SKM-1 treated with dmso at 0.1 percent for 144 hours (cell line): ENCODE data around the gene CRACR2B.

Experiments used
- DNase-seq: peaks from one replicate; lab custom pipeline; 2025; ENCODE audit not compliant: unreplicated experiment; lab: John Stamatoyannopoulos, UW

The CRACR2B gene

DNA sequence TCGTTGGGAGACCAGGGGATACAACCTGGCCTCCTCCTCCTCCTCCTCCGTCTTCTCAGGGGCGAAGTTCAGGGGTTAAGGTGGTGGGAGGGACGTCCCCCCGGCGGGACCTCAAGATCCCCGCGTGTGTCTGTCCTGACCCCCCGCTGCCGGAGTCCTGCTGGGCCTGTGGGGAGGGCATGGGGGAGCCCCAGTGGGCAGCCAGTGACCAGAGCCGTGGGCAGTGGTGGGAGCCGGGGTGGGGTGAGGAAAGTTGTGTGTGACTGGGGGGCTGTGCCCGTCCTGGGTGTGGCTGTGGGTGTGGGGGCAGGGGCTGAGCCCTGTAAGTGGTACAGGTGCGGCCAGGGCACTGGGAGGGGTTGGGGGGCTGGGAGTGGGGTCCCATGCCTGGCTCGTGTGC is 25.0 kb downstream of the CRACR2B start:
- no peak for DNase-seq

DNA sequence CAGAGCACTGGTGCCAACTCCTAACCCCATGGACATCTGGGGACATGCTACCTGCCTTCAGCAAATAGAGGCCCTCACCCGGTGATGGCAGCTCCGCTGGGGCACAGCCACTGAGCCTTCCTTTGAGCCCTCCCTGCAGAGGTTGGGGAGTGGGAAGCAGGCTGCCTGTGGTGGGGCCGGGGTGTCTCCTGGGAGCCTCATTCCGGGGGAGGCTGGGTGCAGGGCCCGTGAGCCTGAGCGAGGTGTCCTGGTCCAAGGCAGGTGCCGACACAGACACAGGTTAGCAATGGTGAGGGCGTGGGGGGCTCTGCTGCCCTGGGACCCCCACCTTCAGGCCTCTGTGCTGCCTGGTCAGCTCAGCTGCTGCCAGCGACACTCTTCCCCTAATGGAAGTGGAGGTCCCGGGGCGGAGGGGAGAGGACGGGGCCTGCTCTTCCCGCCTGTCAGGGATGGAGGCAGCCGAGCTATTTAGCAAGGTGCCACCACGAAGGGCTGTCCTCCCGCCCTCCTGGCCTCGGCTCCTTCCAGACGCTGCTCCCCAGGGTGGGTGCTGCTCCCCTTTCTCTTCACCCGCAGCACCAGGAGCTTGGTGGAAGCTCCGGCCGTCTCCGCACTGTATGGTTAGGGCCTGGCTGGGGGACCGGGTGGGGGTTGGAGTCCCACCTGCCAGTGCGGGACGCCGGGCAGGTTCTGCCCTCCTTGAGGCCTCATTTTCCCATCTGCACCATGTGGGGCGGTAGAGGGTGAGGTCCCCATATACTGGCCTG is 26.1 kb downstream of the CRACR2B start:
- DNase-seq = no peak

DNA sequence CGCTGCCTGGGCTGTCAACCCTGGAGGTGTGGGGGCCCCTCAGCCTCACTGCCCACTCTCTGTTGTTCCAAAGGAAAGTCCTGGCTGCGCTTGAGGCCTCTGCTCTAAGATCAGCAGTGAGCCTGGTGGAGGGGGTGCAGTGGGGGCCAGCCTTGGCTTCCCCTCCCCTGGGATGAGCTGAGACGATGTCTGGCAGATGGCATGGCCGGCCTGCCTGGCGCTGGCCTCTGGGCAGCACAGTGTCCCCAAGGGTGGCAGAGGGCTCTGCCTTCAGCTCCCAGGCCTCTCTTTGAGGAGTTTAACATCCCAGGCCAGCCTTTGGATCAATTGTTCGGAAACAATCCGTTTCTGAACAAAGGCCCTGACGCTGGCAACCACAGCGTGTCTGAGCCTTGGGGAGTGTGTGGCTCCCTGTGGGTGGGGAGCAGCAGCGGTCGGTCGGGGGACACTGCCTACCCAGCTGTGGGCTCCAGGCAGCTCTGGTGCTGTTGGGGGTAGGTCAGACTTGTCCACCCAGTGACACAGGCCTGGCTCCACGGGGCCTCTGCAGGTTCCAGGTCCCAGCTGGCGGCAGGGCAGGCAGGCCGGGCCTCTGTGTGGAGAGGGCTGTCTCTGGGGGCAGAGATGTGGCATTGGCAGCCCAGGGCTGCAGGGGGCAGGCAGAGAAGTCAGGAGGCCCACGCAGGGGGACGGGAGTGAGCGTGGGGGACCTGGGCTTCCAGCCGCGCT is 27.0 kb downstream of the CRACR2B start:
- no peak for DNase-seq

DNA sequence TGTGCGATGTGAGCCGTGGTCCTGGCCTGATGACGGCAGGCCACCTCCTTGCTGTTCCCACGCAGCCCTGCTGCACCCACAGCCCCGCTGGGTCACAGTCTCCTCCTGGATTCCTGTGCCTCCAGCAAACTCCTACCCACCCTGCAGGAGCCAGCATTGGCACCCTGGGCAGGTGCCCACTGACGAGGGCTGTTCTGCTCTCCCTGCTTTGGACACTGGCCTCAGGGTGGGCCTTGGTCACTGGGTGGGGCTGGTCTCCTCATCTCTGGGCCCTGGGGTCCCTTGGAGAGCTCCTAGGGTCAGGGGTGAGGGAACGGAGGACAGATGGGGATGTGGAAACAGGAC is 27.6 kb downstream of the CRACR2B start:
- no peak for DNase-seq

DNA sequence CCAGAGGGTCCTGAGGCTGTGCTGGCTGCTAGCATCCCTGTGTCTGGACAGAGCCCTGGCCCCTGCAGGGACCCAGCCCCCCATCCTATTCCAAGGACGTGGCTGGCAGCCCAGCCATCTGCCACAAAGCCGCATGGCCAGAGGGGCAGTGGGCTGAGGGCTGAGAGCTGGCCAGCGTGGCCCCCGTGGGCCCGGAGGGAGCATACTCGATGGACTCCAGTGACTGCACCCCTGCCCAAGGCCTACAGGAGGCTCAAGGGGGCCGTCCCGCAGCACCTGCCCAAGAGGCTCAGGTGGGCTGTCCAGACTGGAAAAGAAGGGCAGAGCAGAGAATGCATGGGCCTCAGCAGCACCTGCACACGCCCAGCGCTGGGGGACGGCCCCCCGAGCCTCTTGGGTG is 28.1 kb downstream of the CRACR2B start:
- DNase-seq = no peak

DNA sequence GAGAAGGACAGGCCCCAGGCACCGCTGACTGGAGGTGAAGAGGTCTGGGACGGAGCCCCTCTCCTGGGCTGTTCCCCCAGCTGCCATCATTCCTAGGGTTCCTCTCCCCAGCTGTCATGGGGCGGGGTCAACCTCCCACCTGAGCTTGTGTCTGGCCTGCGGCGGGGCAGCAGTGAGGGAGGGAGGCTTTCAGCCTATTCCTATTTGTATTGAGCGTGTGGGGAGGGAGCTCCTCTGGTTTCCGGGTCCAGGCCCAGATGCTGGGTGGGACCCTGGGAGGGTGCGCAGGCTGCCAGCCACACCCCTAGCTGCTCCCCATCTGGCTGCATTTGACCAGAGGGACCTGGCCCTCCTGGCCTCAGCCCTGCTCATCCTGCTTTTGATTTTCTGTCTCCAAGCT is 28.7 kb downstream of the CRACR2B start:
- DNase-seq = no peak

DNA sequence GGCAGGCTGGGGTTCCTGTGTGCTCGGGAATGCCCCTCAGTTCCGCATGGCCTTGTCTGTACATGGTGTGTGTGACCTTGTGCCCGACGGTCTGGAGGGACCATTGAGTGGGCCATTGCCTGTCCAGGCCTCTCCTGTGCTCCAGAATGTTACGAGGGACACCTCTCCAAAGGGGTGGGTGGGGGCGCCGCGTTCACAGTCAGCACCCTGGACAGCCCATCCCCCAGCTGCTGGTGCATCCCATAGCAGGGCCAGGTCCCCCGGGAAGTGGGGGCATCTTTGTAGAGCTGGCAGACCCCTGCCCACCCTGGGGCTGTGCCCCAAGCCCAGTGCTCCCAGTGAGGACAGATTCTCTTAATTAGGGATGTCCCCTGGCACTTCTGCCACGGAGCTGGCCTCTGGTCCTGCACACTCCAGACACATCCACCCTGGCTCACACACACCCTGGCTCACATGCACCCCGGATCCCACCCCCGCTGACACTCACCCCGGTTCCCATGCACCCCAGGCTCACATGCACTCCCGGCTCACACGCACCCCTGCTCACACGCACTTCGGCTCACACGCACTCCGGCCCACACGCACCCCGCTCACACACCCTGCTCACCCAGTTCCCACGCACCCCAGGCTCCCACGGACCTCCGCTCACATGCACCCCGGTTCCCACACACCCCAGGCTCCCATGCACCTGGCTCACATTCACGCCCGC is 30.5 kb downstream of the CRACR2B start:
- no peak for DNase-seq

DNA sequence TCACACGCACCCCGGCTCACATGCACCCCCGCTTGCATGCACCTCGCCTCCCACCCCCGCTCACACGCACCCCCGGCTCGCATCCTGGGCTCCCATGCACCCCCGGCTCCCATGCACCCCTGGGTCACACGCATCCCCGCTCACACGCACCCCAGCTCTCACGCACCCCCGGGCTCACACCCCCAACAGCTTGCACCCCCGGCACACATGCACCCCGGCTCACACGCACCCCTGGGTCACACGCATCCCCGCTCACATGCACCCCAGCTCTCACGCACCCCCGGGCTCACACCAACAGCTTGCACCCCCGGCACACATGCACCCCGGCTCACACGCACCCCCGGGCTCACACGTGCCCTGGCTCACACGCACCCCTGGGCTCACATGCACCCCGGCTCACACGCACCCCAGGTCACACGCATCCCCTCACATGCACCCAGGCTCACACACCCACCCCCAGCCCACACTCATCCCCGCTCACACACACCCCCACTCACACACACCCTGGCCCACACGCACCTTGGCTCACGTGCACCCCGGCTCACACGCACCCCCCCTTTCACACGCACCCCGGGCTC is 31.1 kb downstream of the CRACR2B start:
- DNase-seq = no peak

DNA sequence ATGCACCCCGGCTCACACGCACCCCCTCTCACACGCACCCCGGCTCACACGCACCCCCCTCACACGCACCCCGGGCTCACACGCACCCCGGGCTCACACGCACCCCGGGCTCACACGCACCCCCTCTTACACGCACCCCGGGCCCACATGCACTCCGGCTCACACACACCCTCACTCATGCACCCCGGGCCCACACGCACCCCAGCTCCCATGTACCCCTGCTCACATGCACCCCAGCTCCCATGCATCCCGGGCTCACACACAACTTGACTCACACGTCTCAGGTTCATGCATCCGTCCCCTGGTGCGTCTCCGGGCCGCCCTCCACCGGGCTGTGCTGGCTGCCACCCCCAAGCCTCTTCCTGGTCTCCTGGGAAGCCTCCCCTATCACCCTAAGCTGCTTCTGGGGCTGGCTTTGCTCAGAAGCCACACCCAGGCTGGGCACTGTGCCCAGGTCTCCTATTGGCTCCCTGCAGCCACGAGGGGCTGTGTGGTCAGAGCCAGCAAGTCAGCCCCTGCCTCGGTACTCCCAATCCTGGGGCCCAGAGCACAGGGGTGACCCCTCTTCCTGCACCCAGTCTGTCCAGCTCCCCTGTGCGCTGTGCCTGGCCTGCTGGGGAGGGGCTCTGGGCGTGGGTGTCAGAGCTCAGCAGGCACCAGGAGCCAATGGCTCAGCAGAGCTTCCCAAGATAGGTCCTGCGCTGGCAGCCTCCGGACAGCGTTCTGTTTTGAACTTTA is 31.8 kb downstream of the CRACR2B start:
- DNase-seq = no peak

DNA sequence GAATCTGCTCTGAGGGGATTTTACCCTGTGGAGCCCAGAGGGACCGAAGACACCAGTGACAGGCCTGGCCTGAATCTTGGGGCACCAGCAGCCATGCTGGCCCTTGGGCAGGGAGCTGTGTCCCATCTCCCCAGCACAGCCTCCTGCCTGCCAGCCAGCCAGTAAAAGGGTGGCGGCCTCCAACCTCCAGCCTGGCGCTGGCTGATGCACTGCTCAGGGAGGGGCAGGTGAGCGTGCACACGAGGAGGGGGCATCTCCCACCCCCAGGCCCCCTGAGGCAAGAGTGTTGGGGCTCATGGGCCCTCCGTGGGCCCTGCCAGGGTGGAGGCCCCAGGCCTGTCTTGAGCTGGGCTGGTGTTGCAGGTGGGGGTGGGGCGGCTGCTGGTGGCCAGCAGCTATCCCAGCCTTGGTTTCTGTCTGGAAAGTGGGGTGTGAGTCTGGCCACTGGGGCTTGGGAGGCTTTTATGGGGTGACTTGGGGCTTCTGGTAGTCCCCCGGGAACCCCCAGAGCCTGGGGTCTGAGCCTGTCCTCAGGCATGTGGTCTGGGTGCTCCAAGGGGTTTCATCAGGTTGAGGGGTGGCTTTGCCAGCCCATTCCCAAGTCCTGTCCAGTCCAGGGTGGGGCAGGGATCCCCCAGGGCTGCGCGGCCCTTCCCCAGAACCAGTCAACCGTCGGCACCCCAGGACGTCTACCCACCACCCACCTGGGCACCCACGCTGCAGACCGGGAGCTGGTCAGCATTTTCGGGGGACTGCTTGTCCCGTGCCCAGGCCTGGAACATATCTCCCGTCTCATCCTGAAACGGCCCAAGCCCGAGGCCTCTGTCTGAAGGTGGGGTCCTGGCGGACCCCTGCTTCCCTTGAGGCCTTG is 32.8 kb downstream of the CRACR2B start:
- DNase-seq = no peak

DNA sequence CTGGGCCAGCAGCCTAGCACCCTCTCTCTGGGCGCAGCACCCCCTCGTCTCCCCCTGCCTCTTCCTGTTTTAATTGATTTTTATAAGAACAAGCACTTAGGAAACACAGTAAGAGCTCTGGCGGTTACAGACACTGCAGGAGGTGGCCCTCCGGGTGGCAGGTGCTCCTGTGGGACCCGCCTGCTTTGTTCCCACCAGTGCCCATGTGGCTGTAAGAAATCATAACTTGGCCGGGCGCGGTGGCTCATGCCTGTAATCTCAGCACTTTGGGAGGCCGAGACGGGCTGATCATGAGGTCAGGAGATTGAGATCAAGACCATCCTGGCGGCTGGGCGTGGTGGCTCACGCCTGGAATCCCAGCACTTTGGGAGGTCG is 33.4 kb downstream of the CRACR2B start:
- no peak for DNase-seq

DNA sequence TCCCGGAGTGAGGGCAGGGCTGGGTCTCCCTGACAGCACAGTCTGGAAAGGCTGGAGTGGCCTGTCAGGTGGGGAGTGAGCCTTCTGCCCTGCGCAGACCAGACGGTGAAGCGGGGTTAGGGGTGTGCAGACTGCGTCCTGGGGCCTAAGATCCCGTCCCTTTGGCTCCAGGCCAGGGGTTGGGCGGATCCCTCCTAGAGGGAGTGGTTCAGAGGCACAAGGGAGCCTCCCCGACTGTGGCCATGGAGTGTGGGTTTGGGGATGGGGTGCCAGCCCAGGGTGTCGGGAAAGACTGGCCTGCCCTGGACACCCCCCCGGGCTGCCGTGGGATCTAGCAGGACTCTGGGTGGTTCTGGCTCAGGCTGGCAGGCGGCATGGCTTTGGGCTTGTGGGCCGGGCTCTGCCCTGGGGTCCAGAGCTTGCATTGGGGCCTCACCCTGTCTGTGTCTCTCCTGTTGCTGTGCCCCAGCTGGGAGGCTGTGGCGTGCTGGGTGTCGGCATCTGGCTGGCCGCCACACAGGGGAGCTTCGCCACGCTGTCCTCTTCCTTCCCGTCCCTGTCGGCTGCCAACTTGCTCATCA is 34.5 kb downstream of the CRACR2B start:
- DNase-seq = no peak

DNA sequence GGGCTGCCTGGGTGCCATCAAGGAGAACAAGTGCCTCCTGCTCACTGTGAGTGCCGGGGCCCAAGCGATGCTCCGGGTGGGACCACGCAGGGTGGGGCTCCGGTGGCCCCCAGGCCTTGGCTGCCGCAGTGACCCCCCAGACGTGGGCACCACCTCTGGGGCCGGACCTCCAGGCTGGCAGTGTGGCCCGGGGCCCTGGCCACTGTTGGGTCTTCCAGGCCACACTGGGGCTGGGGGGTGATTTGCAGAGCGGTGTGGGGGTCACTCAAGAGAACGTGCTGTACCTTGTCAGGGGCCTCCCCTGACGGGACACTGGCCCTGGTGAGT is 34.9 kb downstream of the CRACR2B start:
- no peak for DNase-seq

DNA sequence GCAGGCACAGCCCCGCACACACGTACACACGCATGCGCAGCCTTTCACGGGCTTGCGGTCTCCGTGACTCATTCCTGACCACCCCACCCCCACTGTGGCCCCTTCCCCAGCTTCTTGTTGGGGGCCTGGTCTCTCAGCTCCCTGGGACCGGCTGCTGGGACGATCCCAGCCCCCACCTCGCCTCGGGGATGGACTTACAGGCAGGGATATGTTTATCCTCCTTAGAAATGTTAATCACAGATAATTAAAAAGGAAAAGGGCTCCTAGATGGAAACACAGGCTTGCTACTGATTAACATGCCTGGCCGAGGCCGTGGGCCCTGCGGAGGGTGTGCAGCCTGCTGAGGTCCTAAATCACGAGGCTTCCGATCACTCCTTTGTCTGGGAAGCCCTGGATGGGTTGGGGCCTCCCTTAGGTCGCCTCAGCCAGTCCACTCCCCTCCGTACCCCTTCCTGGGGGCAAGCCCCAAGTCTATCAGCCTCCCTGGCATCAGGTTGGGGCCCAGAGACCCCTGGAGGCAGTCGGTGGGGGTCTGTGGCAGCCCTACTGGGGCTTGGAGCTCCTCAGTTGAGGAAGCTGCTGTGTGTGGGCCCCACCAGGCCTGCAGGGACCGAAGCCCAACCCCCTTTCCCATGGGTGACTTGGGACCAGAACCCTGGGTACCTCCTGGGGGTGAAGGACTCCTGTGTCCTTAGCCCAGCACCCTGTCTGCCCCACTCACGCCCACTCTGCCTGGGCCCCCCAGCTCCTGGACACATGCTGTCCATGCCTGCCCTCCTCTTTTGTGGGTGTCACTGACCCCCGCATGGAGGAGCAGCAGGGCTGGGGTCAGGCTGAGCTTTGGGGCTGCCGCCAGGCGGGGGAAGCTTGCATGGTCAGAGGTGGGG is 35.5 kb downstream of the CRACR2B start:
- DNase-seq = no peak

DNA sequence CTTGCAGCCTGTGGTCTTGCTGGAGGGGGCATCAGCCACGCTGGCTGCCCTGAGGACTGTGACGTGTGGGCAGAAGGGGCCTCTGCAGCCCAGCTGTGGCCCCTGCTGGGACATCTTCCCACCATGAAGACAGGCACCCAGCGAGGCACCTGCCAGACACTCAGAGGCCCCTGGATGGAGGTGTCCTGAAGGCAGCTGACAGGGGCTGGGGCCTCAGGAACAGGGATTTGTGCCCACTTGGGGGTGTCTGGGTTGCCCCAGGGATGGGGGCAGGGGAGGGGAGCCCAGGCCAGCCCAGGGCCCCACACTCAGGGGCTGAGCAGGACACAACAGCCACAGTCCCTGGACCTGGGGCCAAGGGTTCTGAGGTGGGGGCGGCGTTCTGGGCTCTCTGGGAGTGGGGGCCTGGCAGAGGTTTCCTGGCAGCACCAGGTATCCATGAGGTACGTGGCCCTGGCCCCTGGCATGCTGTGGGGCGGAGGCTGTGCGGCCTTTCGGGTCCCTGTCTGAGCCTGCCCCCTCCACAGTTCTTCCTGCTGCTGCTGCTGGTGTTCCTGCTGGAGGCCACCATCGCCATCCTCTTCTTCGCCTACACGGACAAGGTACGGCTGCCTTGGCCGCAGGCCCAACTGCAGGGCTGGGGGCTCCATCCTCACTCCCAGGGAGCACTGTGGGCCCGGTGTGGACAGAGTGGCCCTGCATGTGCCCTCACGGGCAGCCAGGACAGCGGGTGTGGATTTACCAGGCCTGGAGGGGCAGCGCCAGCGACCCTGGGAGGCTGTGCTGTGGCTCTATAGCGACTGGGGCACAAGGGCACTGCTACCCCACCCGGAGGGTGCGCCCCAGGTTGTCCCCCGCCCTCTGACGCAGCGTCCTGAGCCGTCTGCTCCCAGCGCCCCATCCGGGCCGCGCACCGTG is 36.5 kb downstream of the CRACR2B start:
- DNase-seq = no peak

DNA sequence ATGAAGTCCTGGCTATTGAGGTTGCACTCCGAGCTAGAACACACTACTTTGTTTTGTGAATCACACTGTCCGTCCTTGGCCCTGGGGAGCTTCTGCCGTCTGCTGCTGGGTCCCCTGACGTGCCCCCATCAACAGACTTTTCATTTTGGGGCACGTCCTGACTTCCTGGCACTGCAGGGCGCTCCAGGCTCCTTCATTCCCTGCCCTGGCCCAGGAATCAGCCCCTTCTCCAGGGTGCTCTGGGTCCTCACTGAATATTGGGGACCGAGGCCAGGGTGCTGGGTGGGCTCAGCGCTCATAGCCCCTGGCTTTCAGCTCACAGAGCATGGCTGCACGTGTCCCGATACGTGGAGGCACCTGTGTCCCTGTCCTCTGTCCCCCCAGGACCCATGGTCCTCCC is 37.2 kb downstream of the CRACR2B start:
- no peak for DNase-seq

DNA sequence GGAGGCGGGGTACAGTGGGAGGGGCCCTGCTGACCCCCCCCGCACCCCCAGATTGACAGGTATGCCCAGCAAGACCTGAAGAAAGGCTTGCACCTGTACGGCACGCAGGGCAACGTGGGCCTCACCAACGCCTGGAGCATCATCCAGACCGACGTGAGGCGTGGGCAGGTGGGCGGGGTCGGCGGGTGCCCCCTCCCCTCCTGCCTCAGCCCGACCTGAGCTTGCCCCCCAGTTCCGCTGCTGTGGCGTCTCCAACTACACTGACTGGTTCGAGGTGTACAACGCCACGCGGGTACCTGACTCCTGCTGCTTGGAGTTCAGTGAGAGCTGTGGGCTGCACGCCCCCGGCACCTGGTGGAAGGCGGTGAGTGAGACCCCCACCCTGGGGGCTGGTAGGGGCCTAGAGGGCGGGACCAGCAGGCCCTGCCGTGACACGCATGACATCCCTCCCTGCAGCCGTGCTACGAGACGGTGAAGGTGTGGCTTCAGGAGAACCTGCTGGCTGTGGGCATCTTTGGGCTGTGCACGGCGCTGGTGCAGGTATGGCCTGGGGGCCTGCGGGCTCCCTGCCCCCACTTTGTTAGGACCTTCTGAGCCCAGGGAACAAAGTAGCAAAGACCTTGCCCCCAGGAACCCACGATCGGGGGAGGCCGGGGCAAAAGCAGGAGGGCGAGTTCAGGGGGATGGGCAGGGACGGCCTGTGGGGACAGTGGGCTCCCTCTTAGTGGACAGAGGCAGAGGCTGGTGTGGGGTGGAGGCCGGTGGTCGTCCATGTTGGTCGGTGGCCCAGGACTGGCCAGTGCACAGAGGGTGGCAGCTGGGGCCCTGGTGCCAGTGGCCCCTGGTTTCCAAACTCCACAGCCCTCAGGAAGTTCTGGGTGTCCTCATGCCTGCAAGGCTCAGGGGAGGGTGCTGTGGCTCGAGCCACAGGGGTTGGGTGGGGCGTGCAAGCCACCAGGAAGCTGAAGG is 38.0 kb downstream of the CRACR2B start:
- no peak for DNase-seq
